ENCODE results near the gene DOCK2. TPM values are rescaled to one million over a fixed set of nuclear protein-coding genes. Genes with fewer than 3 reads are reported as not detected.

DOCK2 gene
- total RNA-seq, 1 experiment from 2014 or later = 0.26 TPM

DNA sequence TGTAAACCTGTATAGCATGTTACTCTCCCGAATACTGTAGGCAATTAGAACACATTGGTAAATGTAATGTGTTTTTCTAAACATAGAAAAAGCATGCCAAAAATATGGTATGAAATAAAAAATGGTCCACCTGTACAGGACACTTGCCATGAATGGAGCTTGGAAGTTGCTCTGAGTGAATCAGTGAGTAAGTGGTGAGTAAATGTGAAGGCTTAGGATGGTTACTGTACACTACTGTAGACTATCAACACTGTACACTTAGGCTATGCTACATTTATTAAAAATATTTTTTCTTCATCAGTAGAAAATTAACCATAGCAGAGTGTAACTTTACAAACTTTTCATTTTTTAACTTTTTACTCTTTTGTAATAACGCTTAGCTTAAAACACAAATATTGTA lies 301.4 kb downstream of the DOCK2 start:
- no peak overlapping the region for H3K4me2 ChIP-seq (ENCODE audit: low read length)
- H3K79me2 ChIP-seq (ENCODE audit: low read length) = no peaks in the 10 kb centered on the region
- no peak overlapping the region for H3K27ac ChIP-seq (ENCODE audit: low read length)
- peaks cover 26% of the 10 kb centered on the region for H3K4me1 ChIP-seq (ENCODE audit: insufficient read depth, low read length)
- no peaks in the 10 kb centered on the region for H3K9me3 ChIP-seq (ENCODE audit: low read length)
- intact Hi-C loops (cut with micrococcal nuclease) = no loop called here
- no TSS peak for BruUV-seq (replicated peaks)
- CTCF ChIA-PET = no interaction called here
- no peaks in the 10 kb centered on the region for H3K27me3 ChIP-seq (ENCODE audit: low read length)
- no peak overlapping the region for H2AFZ ChIP-seq (ENCODE audit: low read length)
- no peaks in the 10 kb centered on the region for H3F3A ChIP-seq (ENCODE audit: low read length, unreplicated experiment)
- H3K9me2 ChIP-seq (replicated peaks; ENCODE audit: low read length) = no peaks in the 10 kb centered on the region
- no peak overlapping the region for H3K9ac ChIP-seq (ENCODE audit: low read length)
- H4K20me1 ChIP-seq (ENCODE audit: low read length) = no peaks in the 10 kb centered on the region
- no peaks in the 10 kb centered on the region for H3K36me3 ChIP-seq (ENCODE audit: low read depth, low read length)
- ATAC-seq = no peak
- POLR2A ChIA-PET (ENCODE audit: unreplicated experiment) = no interaction called here
- no peak overlapping the region for H3K4me3 ChIP-seq (ENCODE audit: low read length)
- no peak for DNase-seq
- TF ChIP-seq, protein P1, sequence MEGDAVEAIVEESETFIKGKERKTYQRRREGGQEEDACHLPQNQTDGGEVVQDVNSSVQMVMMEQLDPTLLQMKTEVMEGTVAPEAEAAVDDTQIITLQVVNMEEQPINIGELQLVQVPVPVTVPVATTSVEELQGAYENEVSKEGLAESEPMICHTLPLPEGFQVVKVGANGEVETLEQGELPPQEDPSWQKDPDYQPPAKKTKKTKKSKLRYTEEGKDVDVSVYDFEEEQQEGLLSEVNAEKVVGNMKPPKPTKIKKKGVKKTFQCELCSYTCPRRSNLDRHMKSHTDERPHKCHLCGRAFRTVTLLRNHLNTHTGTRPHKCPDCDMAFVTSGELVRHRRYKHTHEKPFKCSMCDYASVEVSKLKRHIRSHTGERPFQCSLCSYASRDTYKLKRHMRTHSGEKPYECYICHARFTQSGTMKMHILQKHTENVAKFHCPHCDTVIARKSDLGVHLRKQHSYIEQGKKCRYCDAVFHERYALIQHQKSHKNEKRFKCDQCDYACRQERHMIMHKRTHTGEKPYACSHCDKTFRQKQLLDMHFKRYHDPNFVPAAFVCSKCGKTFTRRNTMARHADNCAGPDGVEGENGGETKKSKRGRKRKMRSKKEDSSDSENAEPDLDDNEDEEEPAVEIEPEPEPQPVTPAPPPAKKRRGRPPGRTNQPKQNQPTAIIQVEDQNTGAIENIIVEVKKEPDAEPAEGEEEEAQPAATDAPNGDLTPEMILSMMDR (conservative IDR thresholded peaks at IDR 0.05; ENCODE audit: low read depth, low read length) = no peak
- TF ChIP-seq EZH2phosphoT487 (IDR thresholded peaks at IDR 0.05; ENCODE audit: borderline replicate concordance, low read length) (no peak), EZH2 (IDR thresholded peaks at IDR 0.05; ENCODE audit: low read length, unreplicated experiment) (no peak)

DNA sequence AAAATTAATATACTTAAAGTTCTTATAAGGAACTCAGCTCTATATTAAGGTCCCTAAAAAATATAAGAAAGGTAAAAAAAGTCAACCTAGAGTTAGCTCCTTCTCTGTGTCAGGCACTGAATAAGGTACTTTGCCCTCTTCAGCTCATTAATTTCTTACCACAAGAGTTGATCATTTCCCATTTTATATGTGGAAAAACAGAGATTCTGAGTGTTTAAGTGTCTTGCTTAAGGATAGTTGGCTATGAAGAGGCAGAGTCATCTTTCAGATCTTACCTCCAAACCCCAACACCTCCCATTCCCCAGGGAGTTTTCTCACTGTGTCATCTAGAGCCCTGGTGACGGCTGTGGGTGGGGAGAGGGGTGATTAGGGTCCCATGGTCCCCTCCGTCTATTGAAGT lies 302.7 kb downstream of the DOCK2 start:
- H3K79me2 ChIP-seq (ENCODE audit: low read length) = no peaks in the 10 kb centered on the region
- no peak for ATAC-seq
- no peaks in the 10 kb centered on the region for H3F3A ChIP-seq (ENCODE audit: low read length, unreplicated experiment)
- H3K9ac ChIP-seq (ENCODE audit: low read length) = no peak overlapping the region
- H3K9me3 ChIP-seq (ENCODE audit: low read length) = no peaks in the 10 kb centered on the region
- H3K27me3 ChIP-seq (ENCODE audit: low read length) = no peaks in the 10 kb centered on the region
- DNase-seq = no peak
- H4K20me1 ChIP-seq (ENCODE audit: low read length) = no peaks in the 10 kb centered on the region
- intact Hi-C loops (cut with micrococcal nuclease) = no loop called here
- CTCF ChIA-PET = no interaction called here
- no peak overlapping the region for H3K27ac ChIP-seq (ENCODE audit: low read length)
- H3K4me2 ChIP-seq (ENCODE audit: low read length) = no peak overlapping the region
- POLR2A ChIA-PET (ENCODE audit: unreplicated experiment) = no interaction called here
- peaks cover 15% of the 10 kb centered on the region for H3K4me1 ChIP-seq (ENCODE audit: insufficient read depth, low read length)
- BruUV-seq (replicated peaks) = no TSS peak
- no peaks in the 10 kb centered on the region for H3K36me3 ChIP-seq (ENCODE audit: low read depth, low read length)
- H3K4me3 ChIP-seq (ENCODE audit: low read length) = no peak overlapping the region
- no peaks in the 10 kb centered on the region for H3K9me2 ChIP-seq (replicated peaks; ENCODE audit: low read length)
- H2AFZ ChIP-seq (ENCODE audit: low read length) = no peak overlapping the region
- TF ChIP-seq, protein P1 (conservative IDR thresholded peaks at IDR 0.05; ENCODE audit: low read depth, low read length) = no peak
- TF ChIP-seq EZH2 (IDR thresholded peaks at IDR 0.05; ENCODE audit: low read length, unreplicated experiment) = no peak
- TF ChIP-seq EZH2phosphoT487 (IDR thresholded peaks at IDR 0.05; ENCODE audit: borderline replicate concordance, low read length) = no peak

DNA sequence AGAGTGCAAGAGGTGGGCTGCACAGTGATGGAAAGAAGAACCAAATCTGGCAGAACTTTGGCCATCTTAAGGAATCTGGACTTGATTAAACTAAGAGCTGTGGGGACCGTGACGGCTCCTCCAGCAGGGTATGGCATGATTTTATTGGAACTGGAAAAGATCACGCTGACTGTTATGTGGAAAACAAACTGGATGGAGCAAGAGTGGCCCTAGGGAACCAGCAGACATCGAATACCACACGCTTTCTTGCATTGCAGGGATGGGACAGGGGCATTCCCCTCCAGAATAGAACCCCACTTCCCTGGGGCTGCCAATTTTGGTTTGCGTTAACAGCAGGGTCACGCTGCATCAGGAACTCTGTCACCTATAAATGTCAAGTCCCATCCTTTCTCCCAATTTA lies 304.5 kb downstream of the DOCK2 start:
- POLR2A ChIA-PET (ENCODE audit: unreplicated experiment) = no interaction called here
- ATAC-seq (no peak), DNase-seq (no peak)
- Histone ChIP-seq H2AFZ (ENCODE audit: low read length) (no peak overlapping the region), H3F3A (ENCODE audit: low read length, unreplicated experiment) (no peaks in the 10 kb centered on the region), H3K4me1 (ENCODE audit: insufficient read depth, low read length) (peaks cover 18% of the 10 kb centered on the region), H3K36me3 (ENCODE audit: low read depth, low read length) (no peaks in the 10 kb centered on the region), H3K4me2 (ENCODE audit: low read length) (no peak overlapping the region), H3K9me2 (replicated peaks; ENCODE audit: low read length) (no peaks in the 10 kb centered on the region), H3K27me3 (ENCODE audit: low read length) (no peaks in the 10 kb centered on the region), H3K4me3 (ENCODE audit: low read length) (no peak overlapping the region), H4K20me1 (ENCODE audit: low read length) (no peaks in the 10 kb centered on the region), H3K9me3 (ENCODE audit: low read length) (no peaks in the 10 kb centered on the region), H3K27ac (ENCODE audit: low read length) (no peak overlapping the region), H3K9ac (ENCODE audit: low read length) (no peak overlapping the region), H3K79me2 (ENCODE audit: low read length) (no peaks in the 10 kb centered on the region)
- intact Hi-C loops (cut with micrococcal nuclease) = no loop called here
- no TSS peak for BruUV-seq (replicated peaks)
- TF ChIP-seq EZH2phosphoT487 (IDR thresholded peaks at IDR 0.05; ENCODE audit: borderline replicate concordance, low read length) = no peak
- no peak for TF ChIP-seq EZH2 (IDR thresholded peaks at IDR 0.05; ENCODE audit: low read length, unreplicated experiment)
- TF ChIP-seq, protein P1 (conservative IDR thresholded peaks at IDR 0.05; ENCODE audit: low read depth, low read length) = no peak
- CTCF ChIA-PET = no interaction called here

Measured in PC-3 (cell line).